ENCODE data around the gene PLEKHG7.

The PLEKHG7 gene

GRCh38 chr12:92695056-92695455 is 7.7 kb upstream of the PLEKHG7 start:
- Histone ChIP-seq H3K27ac (ENCODE audit: low read depth, low read length, poor library complexity, severe bottlenecking) (no peak overlapping the region), H3K4me1 (ENCODE audit: insufficient read depth, low read length, severe bottlenecking) (no peaks in the 10 kb centered on the region), H3K9ac (ENCODE audit: low read length) (no peak overlapping the region), H3F3A (ENCODE audit: insufficient read depth, low read length) (no peaks in the 10 kb centered on the region), H3K36me3 (ENCODE audit: insufficient read depth, low read length) (no peaks in the 10 kb centered on the region), H3K9me2 (ENCODE audit: low read depth, low read length) (no peaks in the 10 kb centered on the region), H3K4me2 (ENCODE audit: low read length) (no peak overlapping the region), H4K20me1 (ENCODE audit: insufficient read depth, low read length) (no peaks in the 10 kb centered on the region), H2AFZ (ENCODE audit: low read length) (no peak overlapping the region), H3K9me3 (ENCODE audit: low read length) (no peaks in the 10 kb centered on the region), H3K79me2 (ENCODE audit: insufficient read depth, low read length) (no peaks in the 10 kb centered on the region), H3K27me3 (ENCODE audit: insufficient read depth, low read length) (no peaks in the 10 kb centered on the region), H3K4me3 (ENCODE audit: low read depth, low read length, poor library complexity, severe bottlenecking) (no peak overlapping the region)
- TF ChIP-seq CTCF (IDR thresholded peaks at IDR 0.05; ENCODE audit: low read length) (no peak), EZH2 (IDR thresholded peaks at IDR 0.05; ENCODE audit: borderline replicate concordance, low read length) (no peak)

DNA sequence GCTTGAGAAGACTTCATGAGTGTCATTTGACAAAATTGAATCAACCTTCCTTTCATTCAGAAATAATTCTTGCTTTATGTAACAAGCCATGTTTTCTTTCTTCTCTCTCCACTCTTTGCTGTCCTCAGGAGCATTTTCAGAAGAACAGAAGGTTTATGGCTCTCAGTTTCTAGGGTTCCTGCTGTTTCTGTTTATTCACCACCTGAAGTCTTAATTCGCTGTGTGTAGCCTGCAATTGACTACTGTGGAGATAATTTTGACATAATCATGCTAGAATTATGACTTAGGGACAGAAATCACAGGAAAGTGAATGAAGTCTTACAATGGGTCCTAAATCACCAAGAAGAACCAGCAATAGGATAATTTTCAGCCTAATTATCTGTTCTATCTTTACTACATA is 7.2 kb upstream of the PLEKHG7 start:
- Histone ChIP-seq H3K27me3 (ENCODE audit: insufficient read depth, low read length) (no peaks in the 10 kb centered on the region), H3K79me2 (ENCODE audit: insufficient read depth, low read length) (no peaks in the 10 kb centered on the region), H4K20me1 (ENCODE audit: insufficient read depth, low read length) (no peaks in the 10 kb centered on the region), H3K9me3 (ENCODE audit: low read length) (no peaks in the 10 kb centered on the region), H3K36me3 (ENCODE audit: insufficient read depth, low read length) (no peaks in the 10 kb centered on the region), H3K9ac (ENCODE audit: low read length) (no peak overlapping the region), H3K4me1 (ENCODE audit: insufficient read depth, low read length, severe bottlenecking) (no peaks in the 10 kb centered on the region), H3K4me2 (ENCODE audit: low read length) (no peak overlapping the region), H3F3A (ENCODE audit: insufficient read depth, low read length) (no peaks in the 10 kb centered on the region), H2AFZ (ENCODE audit: low read length) (no peak overlapping the region), H3K4me3 (ENCODE audit: low read depth, low read length, poor library complexity, severe bottlenecking) (no peak overlapping the region), H3K9me2 (ENCODE audit: low read depth, low read length) (no peaks in the 10 kb centered on the region), H3K27ac (ENCODE audit: low read depth, low read length, poor library complexity, severe bottlenecking) (no peak overlapping the region)
- TF ChIP-seq CTCF (IDR thresholded peaks at IDR 0.05; ENCODE audit: low read length) (no peak), EZH2 (IDR thresholded peaks at IDR 0.05; ENCODE audit: borderline replicate concordance, low read length) (no peak)

- H3K27me3 ChIP-seq (ENCODE audit: insufficient read depth, low read length), result no peaks in the 10 kb centered on the region
- H3K79me2 ChIP-seq (ENCODE audit: insufficient read depth, low read length), result no peaks in the 10 kb centered on the region
- H3F3A ChIP-seq (ENCODE audit: insufficient read depth, low read length), result no peaks in the 10 kb centered on the region
- no peak overlapping the region for H3K4me3 ChIP-seq (ENCODE audit: low read depth, low read length, poor library complexity, severe bottlenecking)
- H3K9me3 ChIP-seq (ENCODE audit: low read length), result no peaks in the 10 kb centered on the region
- no peak overlapping the region for H3K27ac ChIP-seq (ENCODE audit: low read depth, low read length, poor library complexity, severe bottlenecking)
- no peak overlapping the region for H2AFZ ChIP-seq (ENCODE audit: low read length)
- H3K36me3 ChIP-seq (ENCODE audit: insufficient read depth, low read length), result no peaks in the 10 kb centered on the region
- H3K9me2 ChIP-seq (ENCODE audit: low read depth, low read length), result no peaks in the 10 kb centered on the region
- no peaks in the 10 kb centered on the region for H4K20me1 ChIP-seq (ENCODE audit: insufficient read depth, low read length)
- no peaks in the 10 kb centered on the region for H3K4me1 ChIP-seq (ENCODE audit: insufficient read depth, low read length, severe bottlenecking)
- no peak for TF ChIP-seq EZH2 (IDR thresholded peaks at IDR 0.05; ENCODE audit: borderline replicate concordance, low read length)
- TF ChIP-seq CTCF (IDR thresholded peaks at IDR 0.05; ENCODE audit: low read length), result no peak
- no peak overlapping the region for H3K4me2 ChIP-seq (ENCODE audit: low read length)
- H3K9ac ChIP-seq (ENCODE audit: low read length), result no peak overlapping the region
These were observed 6.6 kb upstream of the PLEKHG7 start for GRCh38 chr12:92696216-92696615.

Measured in OCI-LY1 (cell line).